Body of pancreas (tissue), 4 donors: Measurements from ENCODE around the gene SREBF2. TPM values are rescaled to one million over a fixed set of nuclear protein-coding genes. Genes with fewer than 3 reads are reported as not detected.

Experiments used
- ATAC-seq: fragments of 150-250 bp; one replicate; pipeline ENCODE4 v1.9.1; 2016
- DNase-seq, 4 donors: peaks; one replicate each; pipeline ENCODE4 v3.0.0-alpha.2; 2019
- H3K27ac ChIP-seq, 4 donors: fragments of 200-600 bp; sonication (generic); 1 replicate in 3 of 4; 2 replicates in 1 of 4; pipeline versions ENCODE4 v1.5.1 to v1.6.1; 2016 to 2019; ENCODE audit warnings: mild to moderate bottlenecking in 1 of 4, mixed read lengths in 1 of 4, moderate library complexity in 1 of 4
- H3K27me3 ChIP-seq, 2 donors: fragments of 200-600 bp; sonication (generic); one replicate each; pipeline ENCODE4 v1.6.0; 2016; ENCODE audit warnings: mild to moderate bottlenecking in 1 of 2
- H3K36me3 ChIP-seq, 2 donors: fragments of 200-600 bp; sonication (generic); replicated peaks in 1 of 2; 2 replicates each; pipeline ENCODE4 v1.5.1; 2016; ENCODE audit warnings: low read depth in 2 of 2; ENCODE audit not compliant: insufficient read depth in 1 of 2
- H3K4me1 ChIP-seq: fragments of 200-600 bp; sonication (generic); one replicate; pipeline ENCODE4 v1.6.0; 2016
- H3K4me3 ChIP-seq, 2 donors: fragments of 200-600 bp; sonication (generic); 1 replicate in 1 of 2; 2 replicates in 1 of 2; pipeline ENCODE4 v1.5.1; 2016 to 2019
- H3K9me3 ChIP-seq, 3 donors: fragments of 200-600 bp; sonication (generic); 1 replicate in 2 of 3; 2 replicates in 1 of 3; pipeline ENCODE4 v1.5.1; 2016
- CTCF ChIP-seq, 7 experiments: fragments of 450-650 bp in 4 of 7; fragments of 200-600 bp in 3 of 7; sonication (generic) in 3 of 7; IDR thresholded peaks; one replicate each; pipeline ENCODE4 v1.5.1; 2016 to 2019; ENCODE audit warnings: antibody characterized with exemption in 7 of 7
- POLR2A ChIP-seq, 3 donors: fragments of 450-650 bp; IDR thresholded peaks; one replicate each; pipeline ENCODE4 v1.6.1; 2016; ENCODE audit warnings: antibody characterized with exemption in 3 of 3, mild to moderate bottlenecking in 2 of 3
- WGBS, 2 donors: methylation state at CpG; one replicate each; pipeline ENCODE4 v1.1.5; 2017; 5-methylcytosine and 5-hydroxymethylcytosine counted together
- intact Hi-C: fragments of 100-400 bp; cut with DNase I; formaldehyde crosslinking; loops from one replicate; pipeline ENCODE4 v1.15.1; 2023
- total RNA-seq, 2 donors: library from RNA; depleted of rRNA; stranded (reverse); fragments of >200 nt; gene quantifications; one replicate each; pipeline ENCODE4 v1.1.0, GENCODE V29; 2016

SREBF2 gene
- total RNA-seq, 2 donors from 2014 or later: 40.2 to 68.6 TPM

GRCh38 chr22:41874090-41874489 is 41.2 kb downstream of the SREBF2 start:
- Histone ChIP-seq H3K36me3 (peaks cover 0 to 29% of the 10 kb centered on the region in 2 donors), H3K27me3 (no peaks in the 10 kb centered on the region), H3K9me3 (no peaks in the 10 kb centered on the region), H3K4me1 (no peaks in the 10 kb centered on the region), H3K27ac (no peak overlapping the region), H3K4me3 (no peak overlapping the region)
- ATAC-seq: no peak
- 77 to 83% methylated on average over 2 of the region's 2 CpGs for WGBS, 2 donors
- TF ChIP-seq POLR2A (IDR thresholded peaks at IDR 0.05) (no peak), CTCF (IDR thresholded peaks at IDR 0.05) (no peak)
- DNase-seq: no peak
- intact Hi-C loops: no loop called here

- no peak overlapping the region for H3K4me3 ChIP-seq
- WGBS, 2 donors: 83 to 94% methylated on average over 9 to 10 of the region's 10 CpGs
- no peak for TF ChIP-seq CTCF (IDR thresholded peaks at IDR 0.05)
- TF ChIP-seq POLR2A (IDR thresholded peaks at IDR 0.05): no peak
- intact Hi-C loops: no loop called here
- no peaks in the 10 kb centered on the region for H3K9me3 ChIP-seq
- no peak for DNase-seq
- H3K27me3 ChIP-seq: no peaks in the 10 kb centered on the region
- H3K36me3 ChIP-seq: peaks cover 3 to 24% of the 10 kb centered on the region in 2 donors
- no peak for ATAC-seq
- H3K4me1 ChIP-seq: no peaks in the 10 kb centered on the region
- H3K27ac ChIP-seq: no peak overlapping the region
Observed at GRCh38 chr22:41875531-41876270, 42.8 kb downstream of the SREBF2 start.

GRCh38 chr22:41876275-41876674 is 43.4 kb downstream of the SREBF2 start:
- no peak for TF ChIP-seq POLR2A (IDR thresholded peaks at IDR 0.05)

GRCh38 chr22:41876675-41877074 is 43.8 kb downstream of the SREBF2 start:
- intact Hi-C loops: no loop called here
- Histone ChIP-seq H3K36me3 (peaks cover 8 to 28% of the 10 kb centered on the region in 2 donors), H3K27ac (no peak overlapping the region), H3K27me3 (no peaks in the 10 kb centered on the region), H3K9me3 (no peaks in the 10 kb centered on the region), H3K4me1 (no peaks in the 10 kb centered on the region), H3K4me3 (no peak overlapping the region)
- DNase-seq (no peak), ATAC-seq (no peak)
- no peak for TF ChIP-seq CTCF (IDR thresholded peaks at IDR 0.05)
- TF ChIP-seq POLR2A (IDR thresholded peaks at IDR 0.05): no peak

More at GRCh38 chr22:41876275-41876674, 43.4 kb downstream of the SREBF2 start:
- H3K4me3 ChIP-seq: no peak overlapping the region
- no peaks in the 10 kb centered on the region for H3K4me1 ChIP-seq
- intact Hi-C loops: no loop called here
- H3K9me3 ChIP-seq: no peaks in the 10 kb centered on the region
- no peaks in the 10 kb centered on the region for H3K27me3 ChIP-seq
- WGBS, 2 donors: 95 to 98% methylated on average over 3 of the region's 3 CpGs
- DNase-seq (no peak), ATAC-seq (no peak)
- H3K27ac ChIP-seq: no peak overlapping the region
- peaks cover 7 to 26% of the 10 kb centered on the region in 2 donors for H3K36me3 ChIP-seq

GRCh38 chr22:41880653-41881052 is 47.7 kb downstream of the SREBF2 start:
- TF ChIP-seq POLR2A (IDR thresholded peaks at IDR 0.05) (no peak), CTCF (IDR thresholded peaks at IDR 0.05) (no peak)
- Histone ChIP-seq H3K4me1 (no peaks in the 10 kb centered on the region), H3K36me3 (peaks cover 11 to 50% of the 10 kb centered on the region in 2 donors), H3K4me3 (no peak overlapping the region), H3K27ac (no peak overlapping the region), H3K27me3 (no peaks in the 10 kb centered on the region), H3K9me3 (no peaks in the 10 kb centered on the region)
- intact Hi-C loops: no loop called here
- ATAC-seq: no peak
- 93 to 94% methylated on average over 6 to 16 of the region's 16 CpGs for WGBS, 2 donors
- DNase-seq: no peak
